T-helper 2 cell treated with Interferon-gamma antibody and Interleukin-4, amounts not matched to agents 5 μg/mL and 100 μg/mL, for 36 hours (primary cell): ENCODE measurements around the gene YEATS4.
"Not testable (repeated sequence)": the region's sequence is repeated elsewhere in the genome, so short reads cannot be mapped to it uniquely, and the experiment has no call there.

ENCODE experiments used
- DNase-seq: peaks from one replicate; pipeline ENCODE4 v3.0.0; 2021; ENCODE audit warnings: low spot score
- H3K27ac Mint-ChIP-seq: one replicate; pipeline ENCODE4 v1.8.0; 2021; ENCODE audit warnings: mild to moderate bottlenecking, mixed read lengths
- H3K27me3 Mint-ChIP-seq: one replicate; pipeline ENCODE4 v1.8.0; 2021; ENCODE audit warnings: low read depth, mixed read lengths
- H3K36me3 Mint-ChIP-seq: one replicate; pipeline ENCODE4 v1.8.0; 2021; ENCODE audit warnings: low read depth, mixed read lengths
- H3K4me1 Mint-ChIP-seq: one replicate; pipeline ENCODE4 v1.8.0; 2021; ENCODE audit warnings: low read depth, mixed read lengths
- H3K4me3 Mint-ChIP-seq: one replicate; pipeline ENCODE4 v1.8.0; 2022; ENCODE audit warnings: mild to moderate bottlenecking, moderate library complexity, mixed read lengths
- H3K9me3 Mint-ChIP-seq: one replicate; pipeline ENCODE4 v1.8.0; 2021; ENCODE audit warnings: mixed read lengths

YEATS4 gene

DNA sequence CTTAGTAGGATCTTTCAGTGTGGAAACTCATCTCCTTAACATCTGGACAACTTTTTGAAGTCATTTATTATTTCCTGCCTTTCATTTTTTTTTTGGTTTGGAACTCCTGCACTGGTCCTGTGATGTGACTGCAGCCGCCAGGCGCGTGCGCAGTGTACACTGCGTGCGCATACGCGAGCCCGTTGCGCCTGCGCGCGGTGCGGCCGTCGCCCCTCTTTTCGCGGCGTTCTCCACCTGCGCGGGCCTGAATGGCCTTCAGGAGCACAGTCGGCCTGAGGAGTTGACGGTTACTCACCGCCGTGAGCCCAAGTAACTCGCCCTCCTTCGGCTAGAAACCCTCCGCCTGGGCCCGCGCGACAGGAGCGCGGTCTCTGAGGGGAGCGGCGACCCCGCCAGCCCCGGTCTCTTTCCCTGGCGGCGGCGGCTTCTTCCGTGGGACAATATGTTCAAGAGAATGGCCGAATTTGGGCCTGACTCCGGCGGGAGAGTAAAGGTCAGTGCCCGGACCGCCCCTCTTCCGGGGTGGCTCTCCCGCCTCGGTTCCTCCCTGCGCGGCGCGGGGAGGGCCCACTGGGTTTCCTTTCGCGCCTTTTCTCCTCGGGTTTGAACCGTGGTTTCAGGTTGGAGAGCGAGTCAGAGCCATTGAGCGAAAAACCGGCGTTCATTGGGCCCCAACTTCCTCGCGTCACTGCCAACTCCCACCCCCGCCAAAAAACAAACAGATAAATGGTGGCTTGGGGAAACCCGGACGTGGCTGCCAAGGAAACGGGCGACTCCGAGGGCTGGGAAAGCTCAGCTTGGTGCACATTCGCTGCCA, at the start of gene YEATS4:
Gene YEATS4, plus strand, starts transcription at position 213 of the 817 bp plus-strand sequence. Its CDS starts 230 bp downstream, at position 443.
- peaks cover 17% of the 10 kb centered on the region for H3K36me3 Mint-ChIP-seq
- H3K4me3 Mint-ChIP-seq = peak within 1 kb of the TSS; percentile 96
- peaks cover 24% of the 10 kb centered on the region for H3K4me1 Mint-ChIP-seq
- H3K9me3 Mint-ChIP-seq = no peaks in the 10 kb centered on the region
- H3K27ac Mint-ChIP-seq = peak within 1 kb of the TSS; percentile 91
- H3K27me3 Mint-ChIP-seq = peaks cover 5% of the 10 kb centered on the region
- peak; percentile 91 for DNase-seq

DNA sequence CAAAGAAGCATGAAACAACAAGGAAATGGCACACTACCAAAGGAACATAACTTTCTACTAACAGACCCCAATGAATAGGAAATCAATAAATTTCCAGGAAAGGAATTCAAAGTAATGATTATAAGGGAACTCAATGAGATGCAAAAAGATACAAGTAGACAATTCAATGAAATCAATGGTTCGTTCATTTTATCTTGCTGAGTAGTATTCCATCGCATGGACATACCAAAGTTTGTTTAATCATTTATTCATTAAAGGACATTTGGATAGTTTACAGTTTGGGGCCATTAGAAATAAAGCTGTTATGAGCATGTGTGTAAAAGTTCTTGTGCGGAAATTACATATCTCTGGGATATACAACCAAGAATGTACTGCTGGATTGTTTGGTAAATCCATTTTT, 46.3 kb upstream of the YEATS4 start:
- Mint-ChIP-seq H3K27me3 (peaks cover 8% of the 10 kb centered on the region), H3K4me3 (no peak overlapping the region), H3K36me3 (no peaks in the 10 kb centered on the region), H3K27ac (no peak overlapping the region), H3K9me3 (peaks cover under 1% of the 10 kb centered on the region), H3K4me1 (no peaks in the 10 kb centered on the region)
- no peak for DNase-seq

DNA sequence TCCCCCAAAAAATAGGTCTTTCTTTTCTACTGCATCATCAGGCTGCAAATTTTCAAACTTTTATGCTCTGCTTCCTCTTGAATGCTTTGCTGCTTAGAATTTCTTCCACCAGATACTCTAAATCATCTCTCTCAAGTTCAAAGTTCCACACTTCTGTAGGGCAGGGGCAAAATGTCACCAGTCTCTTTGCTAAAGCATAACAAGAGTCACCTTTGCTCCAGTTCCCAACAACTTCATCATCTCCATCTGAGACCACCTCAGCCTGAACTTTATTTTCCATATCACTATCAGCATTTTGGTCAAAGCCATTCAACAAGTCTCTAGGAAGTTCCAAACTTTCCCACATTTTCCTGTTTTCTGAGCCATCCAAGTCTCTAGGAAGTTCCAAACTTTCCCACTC, 42.8 kb upstream of the YEATS4 start:
- Mint-ChIP-seq H3K27me3 (peaks cover 15% of the 10 kb centered on the region), H3K9me3 (peaks cover 10% of the 10 kb centered on the region)
- not testable (repeated sequence) for H3K4me3 Mint-ChIP-seq, H3K4me1 Mint-ChIP-seq, H3K36me3 Mint-ChIP-seq, DNase-seq, H3K27ac Mint-ChIP-seq

DNA sequence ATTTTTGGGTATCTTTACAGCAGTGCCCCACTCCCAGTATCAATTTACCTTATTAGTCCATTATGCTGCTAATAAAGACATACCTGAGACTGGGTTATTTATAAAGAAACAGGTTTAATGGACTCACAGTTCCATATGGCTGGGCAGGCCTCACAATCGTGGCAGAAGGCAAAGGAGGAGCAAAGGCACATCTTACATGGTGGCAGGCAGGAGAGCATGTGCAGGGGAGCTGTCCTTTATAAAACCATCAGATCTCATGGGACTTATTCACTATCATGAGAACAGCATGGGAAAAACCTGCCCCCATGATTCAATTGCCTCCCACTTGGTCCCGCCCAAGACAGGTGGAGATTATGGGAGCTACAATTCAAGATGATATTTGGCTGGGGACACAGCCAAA, 42.3 kb upstream of the YEATS4 start:
- Mint-ChIP-seq H3K9me3 (peaks cover 10% of the 10 kb centered on the region), H3K27me3 (peaks cover 15% of the 10 kb centered on the region)
- H3K27ac Mint-ChIP-seq, DNase-seq, H3K4me3 Mint-ChIP-seq, H3K36me3 Mint-ChIP-seq, H3K4me1 Mint-ChIP-seq: not testable (repeated sequence)

DNA sequence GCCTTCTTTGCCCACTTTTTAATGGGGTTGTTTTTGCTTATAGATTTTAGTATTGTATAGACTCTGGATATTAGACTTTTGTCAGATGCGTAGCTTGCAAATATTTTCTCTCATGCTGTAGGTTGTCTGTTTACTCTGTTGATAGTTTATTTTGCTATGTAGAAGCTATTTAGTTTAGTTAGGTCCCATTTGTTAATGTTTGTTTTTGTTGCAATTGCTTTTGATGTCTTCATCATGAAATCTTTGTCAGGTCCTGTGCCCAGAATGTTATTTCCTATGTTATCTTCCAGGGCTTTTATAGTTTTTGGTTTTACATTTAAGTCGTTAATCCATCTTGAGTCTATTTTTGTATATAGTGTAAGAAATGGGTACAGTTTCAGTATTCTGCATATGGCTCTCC, 41.3 kb upstream of the YEATS4 start:
- Mint-ChIP-seq H3K36me3 (no peaks in the 10 kb centered on the region), H3K4me1 (peaks cover 8% of the 10 kb centered on the region), H3K27me3 (peaks cover 16% of the 10 kb centered on the region), H3K4me3 (no peak overlapping the region), H3K27ac (no peak overlapping the region), H3K9me3 (peaks cover 10% of the 10 kb centered on the region)
- no peak for DNase-seq

DNA sequence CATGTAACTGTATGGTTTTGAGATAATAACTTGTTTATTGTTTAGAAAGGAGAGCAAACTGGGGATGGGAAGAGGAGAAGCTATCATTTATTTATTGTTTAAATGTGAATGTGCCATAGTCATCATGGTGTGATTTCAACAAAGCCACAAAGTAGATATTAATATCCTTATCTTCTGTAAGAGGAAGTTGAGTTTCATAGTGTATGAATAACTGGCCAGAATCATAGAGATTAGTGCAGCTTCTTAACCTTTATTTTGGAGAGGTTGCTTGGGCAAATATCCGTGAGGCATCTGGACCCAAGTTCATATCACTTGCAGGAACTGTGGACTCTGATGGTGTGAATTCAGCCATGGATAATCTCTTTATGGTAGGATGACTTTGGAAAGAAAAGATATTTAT, 38.2 kb upstream of the YEATS4 start:
- Mint-ChIP-seq H3K27ac (no peak overlapping the region), H3K4me3 (no peak overlapping the region), H3K9me3 (peaks cover 10% of the 10 kb centered on the region), H3K27me3 (peaks cover 14% of the 10 kb centered on the region), H3K4me1 (peaks cover 13% of the 10 kb centered on the region), H3K36me3 (no peaks in the 10 kb centered on the region)
- DNase-seq = no peak

DNA sequence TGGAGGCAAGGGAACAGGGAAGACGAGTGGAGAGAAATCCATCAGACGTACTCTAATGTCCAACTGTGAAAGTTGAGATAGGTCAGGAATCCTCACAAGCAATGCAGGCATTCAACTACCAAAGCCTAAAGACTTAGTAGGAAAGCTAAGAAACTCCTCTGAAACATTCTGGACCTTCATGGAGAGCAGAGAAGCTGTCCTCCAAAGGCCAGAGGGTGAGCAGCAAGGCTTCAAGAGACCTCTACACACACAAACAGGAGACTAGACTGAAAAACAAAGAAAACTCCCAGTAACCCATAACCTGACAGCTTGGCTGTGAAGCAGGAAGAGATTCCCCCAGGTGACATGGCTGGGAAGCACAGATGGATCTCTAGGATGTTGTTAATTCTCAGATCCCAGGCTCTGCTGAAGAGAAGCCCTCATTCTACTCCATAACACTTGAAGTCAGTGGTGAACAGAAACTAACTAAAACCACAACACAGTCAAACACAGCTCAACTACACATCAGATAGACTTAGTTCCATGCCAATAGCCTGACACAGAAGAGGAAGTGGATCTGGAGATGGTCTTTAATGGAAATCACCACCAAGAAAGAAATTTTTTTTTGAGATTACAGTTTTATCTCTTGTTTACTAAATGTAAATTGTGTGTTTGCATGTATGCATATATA, 34.6 kb upstream of the YEATS4 start:
- Mint-ChIP-seq H3K4me3 (peak overlapping the region; percentile 15), H3K27ac (peak overlapping the region; percentile 16), H3K27me3 (peaks cover 26% of the 10 kb centered on the region), H3K4me1 (peaks cover 19% of the 10 kb centered on the region), H3K9me3 (peaks cover 5% of the 10 kb centered on the region), H3K36me3 (no peaks in the 10 kb centered on the region)
- no peak for DNase-seq

DNA sequence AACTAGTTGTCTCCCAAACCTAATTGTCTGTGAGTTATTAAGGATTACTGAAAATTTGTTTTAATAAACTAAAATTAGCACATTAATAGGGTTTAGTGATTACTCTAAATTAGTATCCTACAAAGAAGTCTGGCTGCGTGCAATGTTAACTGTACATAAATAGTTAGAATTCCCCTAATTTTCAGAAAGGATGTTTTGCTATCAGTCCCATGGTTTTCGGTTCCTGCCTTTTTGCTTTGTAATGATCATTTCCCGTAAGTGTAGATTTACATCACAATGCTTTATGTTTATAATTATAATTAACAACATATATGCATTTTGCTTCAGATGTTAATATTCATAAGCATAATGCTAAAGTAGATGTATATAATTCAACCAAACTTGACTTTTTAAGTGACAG, 31.1 kb upstream of the YEATS4 start:
- H3K36me3 Mint-ChIP-seq = no peaks in the 10 kb centered on the region
- no peak for DNase-seq
- no peaks in the 10 kb centered on the region for H3K9me3 Mint-ChIP-seq
- H3K27me3 Mint-ChIP-seq = peaks cover 17% of the 10 kb centered on the region
- H3K4me1 Mint-ChIP-seq = peaks cover 24% of the 10 kb centered on the region
- no peak overlapping the region for H3K27ac Mint-ChIP-seq
- no peak overlapping the region for H3K4me3 Mint-ChIP-seq

DNA sequence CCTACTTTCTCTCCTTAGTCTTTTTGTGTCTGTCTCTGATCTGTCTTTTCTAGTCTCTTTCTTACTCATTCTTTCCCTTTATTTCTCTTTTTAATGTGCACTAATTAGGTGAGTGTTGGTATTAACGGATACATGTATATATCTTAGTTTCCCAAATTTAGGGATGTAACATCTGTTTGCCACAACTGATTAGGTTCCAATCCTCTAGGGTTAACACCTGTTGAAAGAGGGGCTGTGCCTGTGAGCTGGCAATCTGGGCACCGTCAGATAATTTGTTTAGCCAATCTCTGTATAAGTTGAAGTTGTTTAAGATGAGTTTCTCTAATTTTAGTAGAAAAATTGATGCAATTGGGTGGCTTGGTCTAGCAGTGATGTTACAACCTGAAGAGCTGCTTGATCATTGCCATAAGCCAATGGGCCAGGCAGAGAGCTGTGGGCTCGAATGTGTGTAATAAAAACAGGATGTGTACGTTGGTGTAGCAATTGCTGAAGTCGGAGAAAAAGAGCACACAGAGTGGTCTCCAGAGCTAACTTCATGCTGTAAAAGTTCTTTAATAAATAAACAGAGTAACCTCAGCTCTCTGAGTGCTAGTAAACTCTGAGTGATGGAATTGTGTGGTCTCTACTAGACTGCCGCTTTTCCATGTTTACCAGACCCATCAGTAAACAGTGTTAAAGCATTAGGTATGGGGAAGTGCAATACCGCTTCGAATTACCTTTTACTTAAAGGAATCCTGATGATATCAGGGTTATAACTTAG, 29.7 kb upstream of the YEATS4 start:
- H3K27ac Mint-ChIP-seq = peak overlapping the region; percentile 33
- DNase-seq = no peak
- H3K4me3 Mint-ChIP-seq = peak overlapping the region; percentile 77
- H3K27me3 Mint-ChIP-seq = peaks cover 17% of the 10 kb centered on the region
- no peaks in the 10 kb centered on the region for H3K36me3 Mint-ChIP-seq
- peaks cover 33% of the 10 kb centered on the region for H3K4me1 Mint-ChIP-seq
- H3K9me3 Mint-ChIP-seq = no peaks in the 10 kb centered on the region

DNA sequence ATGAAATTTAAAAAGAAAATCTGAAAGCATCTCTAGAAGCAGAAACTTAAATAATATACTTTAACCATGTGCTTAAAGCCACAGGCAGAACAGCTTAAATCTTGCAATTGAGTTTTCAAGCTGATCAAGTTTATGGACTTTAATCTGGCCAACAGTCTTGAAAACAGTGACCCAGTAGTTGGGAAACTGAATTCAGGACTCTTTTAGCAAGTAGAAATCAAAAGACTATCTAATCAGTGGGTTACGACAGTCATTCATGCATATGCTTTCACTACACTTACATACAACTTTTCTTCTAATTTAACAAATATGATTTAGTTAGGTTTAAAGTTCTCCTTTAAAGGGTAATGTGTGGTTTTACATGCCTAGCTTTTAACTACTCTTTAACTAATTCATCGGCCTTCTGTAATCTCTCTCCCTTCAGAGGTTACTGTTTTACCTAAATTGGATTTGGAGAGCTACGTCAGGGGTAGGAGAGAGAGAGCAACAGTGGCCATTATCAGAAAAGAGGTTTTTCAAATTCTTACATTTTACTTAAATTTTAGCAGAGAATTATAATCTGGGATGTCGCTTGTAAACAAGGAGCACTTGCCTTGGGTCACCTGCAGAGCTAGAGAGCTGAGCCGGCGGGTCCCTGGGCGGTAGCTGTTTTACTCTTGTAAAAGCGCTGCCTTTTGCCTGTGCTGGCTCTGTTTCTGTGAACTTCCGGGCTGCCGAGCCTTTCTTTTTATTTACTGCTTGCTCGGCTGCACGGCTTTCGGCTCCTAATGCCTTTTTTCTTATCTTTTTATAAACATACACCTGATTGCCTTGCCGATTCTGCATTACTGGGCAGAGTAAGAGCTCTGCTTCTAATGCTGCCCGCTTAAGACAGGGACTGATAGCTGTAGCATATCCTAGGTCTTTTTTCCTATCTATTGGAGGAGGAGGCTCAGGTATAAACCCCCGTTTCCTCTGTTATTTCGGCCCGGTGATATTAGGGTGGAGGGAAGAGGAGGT, 28.8 kb upstream of the YEATS4 start:
- Mint-ChIP-seq H3K4me3 (peak overlapping the region; percentile 77), H3K4me1 (peaks cover 33% of the 10 kb centered on the region), H3K36me3 (no peaks in the 10 kb centered on the region), H3K27me3 (peaks cover 15% of the 10 kb centered on the region), H3K27ac (peak overlapping the region; percentile 91), H3K9me3 (no peaks in the 10 kb centered on the region)
- peak; percentile 20 for DNase-seq

DNA sequence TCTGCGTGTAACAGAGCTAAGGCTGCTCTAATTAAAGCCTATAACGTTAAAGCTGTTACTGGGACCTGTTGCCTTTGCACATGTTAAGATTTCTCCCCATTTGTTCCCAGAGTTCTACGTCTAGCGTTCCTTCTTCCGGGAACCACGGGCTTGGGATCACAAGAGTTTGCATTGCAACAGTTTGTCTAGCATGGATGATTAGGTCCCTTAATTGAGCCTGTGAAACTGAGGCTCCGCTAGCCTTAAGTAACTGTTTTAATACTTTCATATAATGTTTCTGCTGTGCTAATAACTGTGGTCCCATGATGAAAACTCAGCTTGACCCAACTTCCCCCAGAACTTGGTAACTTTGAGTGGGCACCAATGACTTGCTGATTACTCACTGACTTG, 28.0 kb upstream of the YEATS4 start:
- Mint-ChIP-seq H3K27ac (peak overlapping the region; percentile 91), H3K4me3 (peak overlapping the region; percentile 77), H3K27me3 (peaks cover 15% of the 10 kb centered on the region), H3K4me1 (peaks cover 33% of the 10 kb centered on the region), H3K36me3 (no peaks in the 10 kb centered on the region), H3K9me3 (no peaks in the 10 kb centered on the region)
- DNase-seq = no peak

DNA sequence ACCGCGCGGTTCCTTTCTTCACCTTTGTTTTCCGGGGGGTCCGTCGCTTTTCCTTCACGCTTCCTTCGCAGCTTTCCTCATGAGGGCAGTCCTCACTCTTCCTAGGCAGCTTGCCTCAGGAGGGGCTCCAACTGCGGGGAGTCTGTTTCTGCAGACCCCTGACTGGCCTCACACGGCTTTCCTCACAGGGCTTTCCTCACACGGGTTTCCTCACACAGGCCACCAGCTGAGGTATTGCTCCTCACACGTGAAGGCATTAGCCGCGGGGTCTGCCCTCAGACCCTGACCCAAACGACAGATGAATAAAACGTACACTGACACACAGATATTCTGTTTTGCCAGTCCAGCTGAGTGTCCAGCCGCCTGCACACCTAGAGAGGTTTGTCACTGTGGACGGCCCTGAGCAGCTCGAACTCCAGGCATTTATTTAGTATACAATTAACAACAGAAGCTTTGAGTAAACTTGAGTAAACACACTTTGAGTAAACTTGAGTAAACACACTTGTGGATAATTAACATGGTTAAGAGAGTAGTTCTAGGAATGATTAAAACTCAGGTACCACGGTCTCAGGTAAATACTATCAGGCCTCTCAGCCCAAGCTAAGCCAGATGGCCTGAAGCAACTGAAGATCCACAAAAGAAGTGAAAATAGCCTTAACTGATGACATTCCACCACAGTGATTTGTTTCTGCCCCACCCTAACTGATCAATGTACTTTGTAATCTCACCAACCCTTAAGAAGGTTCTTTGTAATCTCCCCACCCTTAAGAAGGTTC, 27.4 kb upstream of the YEATS4 start:
- no peaks in the 10 kb centered on the region for H3K36me3 Mint-ChIP-seq
- H3K9me3 Mint-ChIP-seq = no peaks in the 10 kb centered on the region
- peak overlapping the region; percentile 77 for H3K4me3 Mint-ChIP-seq
- no peak for DNase-seq
- peaks cover 13% of the 10 kb centered on the region for H3K27me3 Mint-ChIP-seq
- peaks cover 33% of the 10 kb centered on the region for H3K4me1 Mint-ChIP-seq
- H3K27ac Mint-ChIP-seq = peak overlapping the region; percentile 14
